Kidney epithelial cell (primary cell): Measurements from ENCODE around the gene KSR1. TPM values are rescaled to one million over a fixed set of nuclear protein-coding genes. Genes with fewer than 3 reads are reported as not detected.

Experiments used
- DNase-seq: peaks from one replicate; pipeline ENCODE4 v3.0.0-alpha.2; 2010; ENCODE audit warnings: low read depth
- H3K27me3 ChIP-seq: 2 replicates; pipeline ENCODE4 v1.6.0; 2011; ENCODE audit warnings: low read length; ENCODE audit not compliant: control insufficient read depth, insufficient read depth
- H3K36me3 ChIP-seq: 2 replicates; pipeline ENCODE4 v1.5.1; 2011; ENCODE audit warnings: low read length; ENCODE audit not compliant: control insufficient read depth, insufficient read depth
- H3K4me3 ChIP-seq: 2 replicates; pipeline ENCODE4 v1.5.1; 2011; ENCODE audit warnings: low read depth, mild to moderate bottlenecking, control low read depth, low read length
- total RNA-seq: library from RNA; depleted of rRNA; stranded (reverse); fragments of >200 nt; gene quantifications from 2 replicates; pipeline ENCODE4 v1.2.3, GENCODE V29; 2015
- TF ChIP-seq, protein P1 (sequence below): IDR thresholded peaks from 2 replicates; pipeline ENCODE4 v1.5.1; 2011; ENCODE audit warnings: mild to moderate bottlenecking, moderate library complexity, low read length, control low read depth, inconsistent platforms; ENCODE audit not compliant: insufficient read depth, poor library complexity, severe bottlenecking

The KSR1 gene
- total RNA-seq, 1 donor from 2014 or later, result 11.2 TPM

DNA sequence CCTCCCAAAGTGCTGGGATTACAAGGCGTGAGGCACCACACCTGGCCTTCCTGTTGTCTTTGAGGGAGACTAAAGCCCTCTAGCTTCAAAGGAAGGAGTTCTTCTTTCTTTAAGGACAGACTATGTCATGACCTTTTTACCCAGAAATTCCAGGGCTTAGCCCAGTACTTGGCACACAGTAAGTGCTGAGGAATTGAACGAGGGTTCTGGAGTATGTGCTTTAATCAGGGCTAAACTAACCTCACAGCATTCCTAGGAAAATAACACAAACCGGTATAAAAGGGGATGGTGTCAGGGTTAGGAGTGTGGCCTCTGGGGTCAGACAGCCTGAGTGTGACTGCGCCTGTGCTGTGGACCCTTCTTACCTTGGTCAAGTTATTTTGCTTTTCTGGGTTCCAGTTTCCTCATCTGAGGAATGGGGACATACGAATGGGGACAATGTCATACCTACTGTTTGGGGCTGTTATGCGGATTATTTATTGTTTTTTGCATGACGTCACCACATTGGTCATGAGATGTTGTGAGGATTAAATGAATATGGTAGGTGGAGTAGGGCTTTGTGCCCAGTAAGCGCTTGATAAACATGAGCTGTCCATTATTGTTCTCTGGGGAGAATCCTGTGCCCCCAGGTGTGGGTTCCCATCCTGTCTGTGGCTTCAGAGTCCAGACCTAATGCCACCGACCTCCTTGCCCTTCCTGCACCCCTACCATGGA, 21.9 kb downstream of the KSR1 start:
- TF ChIP-seq, protein P1, sequence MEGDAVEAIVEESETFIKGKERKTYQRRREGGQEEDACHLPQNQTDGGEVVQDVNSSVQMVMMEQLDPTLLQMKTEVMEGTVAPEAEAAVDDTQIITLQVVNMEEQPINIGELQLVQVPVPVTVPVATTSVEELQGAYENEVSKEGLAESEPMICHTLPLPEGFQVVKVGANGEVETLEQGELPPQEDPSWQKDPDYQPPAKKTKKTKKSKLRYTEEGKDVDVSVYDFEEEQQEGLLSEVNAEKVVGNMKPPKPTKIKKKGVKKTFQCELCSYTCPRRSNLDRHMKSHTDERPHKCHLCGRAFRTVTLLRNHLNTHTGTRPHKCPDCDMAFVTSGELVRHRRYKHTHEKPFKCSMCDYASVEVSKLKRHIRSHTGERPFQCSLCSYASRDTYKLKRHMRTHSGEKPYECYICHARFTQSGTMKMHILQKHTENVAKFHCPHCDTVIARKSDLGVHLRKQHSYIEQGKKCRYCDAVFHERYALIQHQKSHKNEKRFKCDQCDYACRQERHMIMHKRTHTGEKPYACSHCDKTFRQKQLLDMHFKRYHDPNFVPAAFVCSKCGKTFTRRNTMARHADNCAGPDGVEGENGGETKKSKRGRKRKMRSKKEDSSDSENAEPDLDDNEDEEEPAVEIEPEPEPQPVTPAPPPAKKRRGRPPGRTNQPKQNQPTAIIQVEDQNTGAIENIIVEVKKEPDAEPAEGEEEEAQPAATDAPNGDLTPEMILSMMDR, result no peak
- DNase-seq, result no peak
- no peak overlapping the region for H3K4me3 ChIP-seq
- no peaks in the 10 kb centered on the region for H3K27me3 ChIP-seq
- no peaks in the 10 kb centered on the region for H3K36me3 ChIP-seq

GRCh38 chr17:27478901-27479538, 22.8 kb downstream of the KSR1 start:
- TF ChIP-seq, protein P1, result no peak
- no peak overlapping the region for H3K4me3 ChIP-seq
- DNase-seq, result no peak

DNA sequence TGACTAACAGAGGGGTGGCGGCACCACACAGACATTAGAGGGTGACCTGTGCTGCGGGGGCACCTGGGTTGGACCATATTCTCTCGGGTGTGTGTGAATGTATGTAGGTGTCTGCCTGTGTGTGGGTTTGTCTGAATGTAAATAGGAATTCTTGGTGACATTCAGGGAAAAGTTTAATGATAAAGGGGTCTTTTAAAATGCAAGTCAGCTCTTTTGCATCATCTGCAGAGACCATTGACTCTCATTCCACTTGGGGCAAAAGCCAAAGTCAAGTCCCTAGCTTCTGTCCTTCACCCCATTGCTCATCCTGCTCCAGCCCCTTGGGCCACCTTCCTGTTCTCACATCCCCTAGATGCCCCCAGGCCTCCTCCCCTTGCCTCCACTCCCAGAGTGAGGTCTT, 23.6 kb downstream of the KSR1 start:
- Histone ChIP-seq H3K4me3 (no peak overlapping the region), H3K27me3 (no peaks in the 10 kb centered on the region), H3K36me3 (no peaks in the 10 kb centered on the region)
- TF ChIP-seq, protein P1, result no peak
- DNase-seq, result no peak

More at GRCh38 chr17:27478901-27479538, 22.8 kb downstream of the KSR1 start:
- no peaks in the 10 kb centered on the region for H3K27me3 ChIP-seq
- no peaks in the 10 kb centered on the region for H3K36me3 ChIP-seq

DNA sequence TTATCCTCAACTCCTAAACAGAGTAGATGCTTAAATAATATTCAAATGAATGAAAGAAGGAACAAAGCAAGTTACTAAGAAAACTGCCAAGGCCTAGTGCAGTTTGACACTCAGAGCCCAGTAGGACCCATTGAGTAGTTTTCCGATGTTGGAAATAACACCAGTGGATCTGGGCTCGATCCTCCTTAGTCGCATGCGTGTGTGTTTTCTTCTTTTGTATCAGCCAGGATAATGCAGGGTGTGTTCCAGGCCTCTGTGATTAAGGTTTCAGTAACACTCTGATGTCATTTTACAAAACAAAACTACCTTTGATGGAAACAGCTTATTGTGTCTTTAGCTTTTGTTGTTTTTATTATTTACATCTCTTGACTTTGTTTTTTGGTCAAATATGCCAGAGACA, 24.5 kb downstream of the KSR1 start:
- H3K4me3 ChIP-seq, result no peak overlapping the region
- TF ChIP-seq, protein P1, result no peak
- H3K36me3 ChIP-seq, result no peaks in the 10 kb centered on the region
- H3K27me3 ChIP-seq, result no peaks in the 10 kb centered on the region
- DNase-seq, result no peak

GRCh38 chr17:27481327-27481726, 25.1 kb downstream of the KSR1 start:
- Histone ChIP-seq H3K4me3 (no peak overlapping the region), H3K36me3 (no peaks in the 10 kb centered on the region), H3K27me3 (no peaks in the 10 kb centered on the region)
- no peak for DNase-seq
- TF ChIP-seq, protein P1, result no peak
